SK-N-SH (cell line): ENCODE results near the gene LIN7A. TPM values are rescaled to one million over a fixed set of nuclear protein-coding genes. Genes with fewer than 3 reads are reported as not detected.
A peak's percentile ranks its signal among the peaks of the same experiment; 100 is the strongest.

ENCODE experiments used
- CTCF ChIA-PET: fragments of 300-600, 350-600 bp; formaldehyde crosslinking; extraction: SDS; loops from one replicate; lab custom pipeline; 2021; lab: Yijun Ruan, JAX
- POLR2A ChIA-PET: fragments of 350-600 bp; sonication (Branson Sonifier 250); formaldehyde crosslinking; extraction: SDS; loops from one replicate; lab custom pipeline; 2020; ENCODE audit warnings: antibody characterized with exemption, inconsistent platforms; lab: Yijun Ruan, JAX
- DNase-seq: peaks from one replicate; pipeline ENCODE4 v3.0.0; 2012
- H2AFZ ChIP-seq: fragments of 200-600 bp; sonication (generic); 2 replicates; pipeline ENCODE4 v1.8.1; 2016; ENCODE audit warnings: antibody characterized with exemption, mild to moderate bottlenecking, low read depth
- H3F3A ChIP-seq: fragments of 200-600 bp; sonication (generic); replicated peaks from 2 replicates; pipeline ENCODE3; 2016; ENCODE audit warnings: antibody characterized with exemption, mild to moderate bottlenecking; ENCODE audit not compliant: insufficient read depth
- H3K27ac ChIP-seq, 2 experiments: fragments of 200-500 bp in 1 of 2; fragments of 200-600 bp in 1 of 2; sonication (Bioruptor generic) in 1 of 2; sonication (generic), shearing (Covaris generic) in 1 of 2; 2 replicates each; pipeline versions ENCODE4 v1.5.1 to v1.6.1; 2014 to 2016; ENCODE audit warnings: low read depth in 2 of 2, inconsistent platforms in 1 of 2, low read length in 1 of 2, mild to moderate bottlenecking in 1 of 2, mixed read lengths in 1 of 2
- H3K27me3 ChIP-seq: fragments of 200-600 bp; sonication (generic), shearing (Covaris generic); 2 replicates; pipeline ENCODE4 v1.6.1; 2016; ENCODE audit warnings: mixed run types; ENCODE audit not compliant: insufficient read depth
- H3K36me3 ChIP-seq, 2 experiments: fragments of 200-500 bp in 1 of 2; fragments of 200-600 bp in 1 of 2; sonication (Bioruptor generic) in 1 of 2; sonication (generic) in 1 of 2; replicated peaks in 1 of 2; 2 replicates each; pipeline versions ENCODE3 to v1.5.1; 2014 to 2016; ENCODE audit warnings: low read length in 1 of 2, mild to moderate bottlenecking in 1 of 2; ENCODE audit not compliant: insufficient read depth in 2 of 2, control insufficient read depth in 1 of 2
- H3K4me1 ChIP-seq, 2 experiments: fragments of 200-500 bp in 1 of 2; fragments of 200-600 bp in 1 of 2; sonication (Bioruptor generic) in 1 of 2; sonication (generic), shearing (Covaris generic) in 1 of 2; 2 replicates each; pipeline versions ENCODE4 v1.5.1 to v1.6.1; 2014 to 2016; ENCODE audit warnings: low read depth in 1 of 2, low read length in 1 of 2, mixed run types in 1 of 2; ENCODE audit not compliant: insufficient read depth in 2 of 2, control insufficient read depth in 1 of 2
- H3K4me2 ChIP-seq: fragments of 200-600 bp; sonication (generic), shearing (Covaris generic); 2 replicates; pipeline ENCODE4 v1.6.1; 2017; ENCODE audit warnings: mixed run types
- H3K4me3 ChIP-seq, 2 experiments: fragments of 200-500 bp in 1 of 2; fragments of 200-600 bp in 1 of 2; sonication (Bioruptor generic) in 1 of 2; sonication (generic), shearing (Covaris generic) in 1 of 2; 2 replicates each; pipeline versions ENCODE4 v1.5.1 to v1.8.1; 2014 to 2016; ENCODE audit warnings: low read depth in 2 of 2, inconsistent platforms in 1 of 2, low read length in 1 of 2, mild to moderate bottlenecking in 1 of 2, mixed read lengths in 1 of 2, moderate library complexity in 1 of 2
- H3K79me2 ChIP-seq: fragments of 200-600 bp; sonication (generic); 2 replicates; pipeline ENCODE4 v1.8.1; 2017; ENCODE audit warnings: mild to moderate bottlenecking; ENCODE audit not compliant: insufficient read depth
- H3K9ac ChIP-seq: fragments of 200-600 bp; sonication (generic); 2 replicates; pipeline ENCODE4 v1.6.1; 2017; ENCODE audit warnings: mixed run types
- H3K9me2 ChIP-seq: fragments of 200-600 bp; sonication (generic); 2 replicates; pipeline ENCODE4 v1.6.1; 2017; ENCODE audit warnings: mixed run types
- H3K9me3 ChIP-seq: fragments of 200-600 bp; sonication (generic); 2 replicates; pipeline ENCODE4 v1.6.1; 2017; ENCODE audit warnings: mixed run types, mild to moderate bottlenecking, moderate library complexity
- H4K20me1 ChIP-seq: fragments of 200-600 bp; sonication (generic); 2 replicates; pipeline ENCODE4 v1.6.1; 2017; ENCODE audit warnings: mild to moderate bottlenecking, mixed run types; ENCODE audit not compliant: insufficient read depth
- ELF1 ChIP-seq: IDR thresholded peaks from 2 replicates; pipeline ENCODE4 v1.4.0; 2012
- EZH2phosphoT487 ChIP-seq: fragments of 200-600 bp; sonication (generic); IDR thresholded peaks from 2 replicates; pipeline ENCODE4 v1.6.1; 2017; ENCODE audit warnings: low read depth, mixed run types, mild to moderate bottlenecking, antibody characterized with exemption, moderate library complexity, borderline replicate concordance
- FOSL2 ChIP-seq: IDR thresholded peaks from 2 replicates; pipeline ENCODE4 v1.4.0; 2012; ENCODE audit warnings: low read depth, mild to moderate bottlenecking, moderate library complexity, borderline replicate concordance
- GABPA ChIP-seq: IDR thresholded peaks from 2 replicates; pipeline ENCODE4 v1.4.0; 2012; ENCODE audit warnings: low read depth, mild to moderate bottlenecking
- GATA2 ChIP-seq: sonication (generic); formaldehyde crosslinking; IDR thresholded peaks from 2 replicates; pipeline ENCODE4 v1.5.0; 2020; ENCODE audit warnings: mild to moderate bottlenecking, missing genetic modification reagents
- JUND ChIP-seq: IDR thresholded peaks from 2 replicates; pipeline ENCODE4 v1.4.0; 2012
- MXI1 ChIP-seq: IDR thresholded peaks from 2 replicates; pipeline ENCODE4 v1.6.1; 2012; ENCODE audit warnings: mild to moderate bottlenecking, low read depth, low read length, improper control_type of control experiment
- NFIC ChIP-seq: IDR thresholded peaks from 2 replicates; pipeline ENCODE4 v1.4.0; 2012; ENCODE audit warnings: borderline replicate concordance
- NRF1 ChIP-seq: IDR thresholded peaks from 2 replicates; pipeline ENCODE4 v1.6.1; 2012; ENCODE audit warnings: low read depth, mild to moderate bottlenecking, low read length
- PBX3 ChIP-seq: IDR thresholded peaks from 2 replicates; pipeline ENCODE4; 2012
- RFX5 ChIP-seq: IDR thresholded peaks from 2 replicates; pipeline ENCODE4 v1.6.1; 2012; ENCODE audit warnings: mild to moderate bottlenecking, improper control_type of control experiment, low read length
- TCF12 ChIP-seq: IDR thresholded peaks from 2 replicates; pipeline ENCODE4 v1.4.0; 2012
- TEAD4 ChIP-seq: IDR thresholded peaks from 2 replicates; pipeline ENCODE4 v1.4.0; 2012; ENCODE audit warnings: mild to moderate bottlenecking, borderline replicate concordance; ENCODE audit not compliant: insufficient read depth
- YY1 ChIP-seq: IDR thresholded peaks from 2 replicates; pipeline ENCODE4 v1.4.0; 2012; ENCODE audit warnings: low read depth, mild to moderate bottlenecking
- WGBS: methylation state at CpG from one replicate; pipeline ENCODE4 v1.1.6; 2017; ENCODE audit warnings: low lambda C conversion rate; 5-methylcytosine and 5-hydroxymethylcytosine counted together
- polyA plus RNA-seq, 3 experiments: library from polyadenylated mRNA; depleted of rRNA; stranded (reverse); fragments of >200 nt; gene quantifications; 2 replicates each; pipeline ENCODE4 v1.2.3, GENCODE V29; 2012

LIN7A gene
- polyA plus RNA-seq, 1 of the 3 experiments (the other 2 are of a cell fraction) = not detected

- POLR2A ChIA-PET = no interaction called here
- no peak overlapping the region for H3K27ac ChIP-seq
Observed at GRCh38 chr12:80936642-80937390, 918 bp downstream of the LIN7A start.

GRCh38 chr12:80936353-80936641 lies 1.4 kb downstream of the LIN7A start:
- H4K20me1 ChIP-seq = no peaks in the 10 kb centered on the region
- H3K4me1 ChIP-seq = no peaks in the 10 kb centered on the region; a peak in 1 of 4 replicates
- TF ChIP-seq FOSL2 = no peak
- no peak for TF ChIP-seq TCF12
- TF ChIP-seq TEAD4 = no peak
- no peak for TF ChIP-seq GATA2 (CRISPR knock-in tag)
- TF ChIP-seq YY1 = no peak
- TF ChIP-seq EZH2phosphoT487 = no peak
- no peak for TF ChIP-seq NFIC
- no peak for TF ChIP-seq MXI1
- TF ChIP-seq GABPA = no peak
- no peak for TF ChIP-seq JUND
- no peak for DNase-seq
- H3K27ac ChIP-seq = no peak overlapping the region
- 1% methylated on average over 10 of the region's 11 CpGs for WGBS
- H3K9me2 ChIP-seq = no peaks in the 10 kb centered on the region
- H3K9me3 ChIP-seq = no peaks in the 10 kb centered on the region
- no peak overlapping the region for H2AFZ ChIP-seq
- no peak overlapping the region for H3K9ac ChIP-seq
- ChIA-PET POLR2A (no interaction called here), CTCF (no interaction called here)
- H3K27me3 ChIP-seq = peaks cover 53% of the 10 kb centered on the region
- no peaks in the 10 kb centered on the region for H3K36me3 ChIP-seq
- no peaks in the 10 kb centered on the region for H3F3A ChIP-seq
- peak overlapping the region in 1 of 2 experiments; percentile 52; a peak in 3 of 4 replicates for H3K4me3 ChIP-seq
- H3K4me2 ChIP-seq = peak overlapping the region; percentile 83
- no peaks in the 10 kb centered on the region; the same call in 1 of the 2 replicates for H3K79me2 ChIP-seq

More at GRCh38 chr12:80936642-80937390, 918 bp downstream of the LIN7A start:
- H3K4me3 ChIP-seq = peak overlapping the region; percentile 26 to 52
- no peak overlapping the region for H3K9ac ChIP-seq
- no peaks in the 10 kb centered on the region for H3K9me3 ChIP-seq
- no peaks in the 10 kb centered on the region for H4K20me1 ChIP-seq
- no peaks in the 10 kb centered on the region for H3K9me2 ChIP-seq
- peak overlapping the region; percentile 83 for H3K4me2 ChIP-seq
- DNase-seq = peak; percentile 44
- no peaks in the 10 kb centered on the region for H3F3A ChIP-seq
- peak overlapping the region; percentile 41; the same call in 1 of the 2 replicates for H2AFZ ChIP-seq
- no peaks in the 10 kb centered on the region for H3K36me3 ChIP-seq
- no peaks in the 10 kb centered on the region; a peak in 1 of 4 replicates for H3K4me1 ChIP-seq
- CTCF ChIA-PET = no interaction called here
- H3K27me3 ChIP-seq = peaks cover 50% of the 10 kb centered on the region
- 0% methylated on average over 7 of the region's 67 CpGs for WGBS
- TF ChIP-seq NRF1 (no peak), TEAD4 (no peak), MXI1 (no peak), EZH2phosphoT487 (0 out of 2 replicates have a peak, but pooled peaks have one; percentile 67), ELF1 (no peak), PBX3 (no peak), RFX5 (no peak)
- no peaks in the 10 kb centered on the region; the same call in 1 of the 2 replicates for H3K79me2 ChIP-seq
